Left lobe of liver (tissue), 2 donors: ENCODE measurements around the gene MYO5A. TPM values are rescaled to one million over a fixed set of nuclear protein-coding genes. Genes with fewer than 3 reads are reported as not detected.

Experiments
- ATAC-seq: fragments of 200-7000 bp; cut with Tn5 transposase; one replicate; pipeline ENCODE4 v1.9.1; 2020; ENCODE audit warnings: mild to moderate bottlenecking, moderate library complexity
- DNase-seq: peaks from one replicate; pipeline ENCODE4 v3.0.0-alpha.2; 2020; ENCODE audit warnings: low spot score
- total RNA-seq: library from RNA; stranded (reverse); gene quantifications from one replicate; pipeline ENCODE4 v1.2.1, GENCODE V29; 2021
- donor health status: DM: no; HTN: no; CAD: no; lungs with moderate emphysema.
- donor health status: DM: no; HTN: yes; CAD: no.

Gene MYO5A
- total RNA-seq, 1 donor from 2014 or later, result 4.0 TPM

DNA sequence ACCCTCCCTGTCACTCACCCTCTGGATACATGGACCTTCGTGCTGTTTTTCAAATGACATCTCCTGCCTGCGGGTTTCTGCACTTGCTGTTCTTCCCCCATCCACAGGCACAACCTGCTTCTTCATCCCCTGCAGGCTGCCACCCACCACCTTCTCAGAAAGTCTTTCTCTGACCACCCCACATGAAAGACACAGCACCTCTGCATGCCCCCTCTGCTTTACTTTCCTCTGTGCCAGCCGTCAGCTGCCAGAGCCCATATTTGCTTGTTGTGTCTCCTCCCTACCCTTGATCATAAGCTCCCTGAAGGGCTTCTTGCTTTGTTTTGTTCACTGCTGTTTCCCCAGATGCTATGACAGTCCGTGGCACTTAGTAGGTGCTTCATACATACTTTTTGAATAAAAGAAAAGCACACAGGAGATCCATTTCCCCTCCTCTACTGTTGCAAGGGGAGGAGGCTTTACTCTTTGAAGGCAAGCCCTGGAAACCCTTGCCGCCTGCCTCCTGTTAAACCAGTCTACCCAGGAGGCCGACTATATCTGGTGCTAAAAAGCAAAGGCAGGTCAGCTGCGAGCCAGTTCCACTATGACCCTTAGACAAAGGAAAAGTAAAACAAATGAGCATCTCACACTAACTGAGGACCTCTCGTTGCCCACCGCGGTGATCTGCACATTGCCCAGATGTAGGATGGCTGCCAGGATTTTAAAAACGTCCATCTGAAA is 265.0 kb downstream of the MYO5A start:
- ATAC-seq (no peak), DNase-seq (no peak)

DNA sequence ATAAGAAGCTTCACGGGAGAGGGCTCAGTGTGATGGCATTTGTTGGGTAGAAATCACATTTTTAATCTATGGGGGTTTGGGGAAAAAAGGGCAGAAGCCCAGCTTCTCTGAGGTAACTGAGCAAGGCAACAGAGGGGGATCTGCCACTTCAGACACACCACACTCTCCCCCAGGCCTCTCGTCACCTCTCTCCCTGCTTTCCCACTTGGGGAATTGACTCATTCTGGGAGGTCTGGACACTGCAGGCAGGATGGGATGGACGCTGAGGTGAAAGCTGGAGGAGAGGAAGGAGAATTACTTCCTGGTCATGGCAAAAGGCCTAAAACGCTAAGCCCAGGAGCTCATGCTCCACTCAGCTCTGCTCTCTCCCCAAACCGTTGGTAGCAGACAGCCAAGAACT is 266.3 kb downstream of the MYO5A start:
- ATAC-seq (no peak), DNase-seq (no peak)

DNA sequence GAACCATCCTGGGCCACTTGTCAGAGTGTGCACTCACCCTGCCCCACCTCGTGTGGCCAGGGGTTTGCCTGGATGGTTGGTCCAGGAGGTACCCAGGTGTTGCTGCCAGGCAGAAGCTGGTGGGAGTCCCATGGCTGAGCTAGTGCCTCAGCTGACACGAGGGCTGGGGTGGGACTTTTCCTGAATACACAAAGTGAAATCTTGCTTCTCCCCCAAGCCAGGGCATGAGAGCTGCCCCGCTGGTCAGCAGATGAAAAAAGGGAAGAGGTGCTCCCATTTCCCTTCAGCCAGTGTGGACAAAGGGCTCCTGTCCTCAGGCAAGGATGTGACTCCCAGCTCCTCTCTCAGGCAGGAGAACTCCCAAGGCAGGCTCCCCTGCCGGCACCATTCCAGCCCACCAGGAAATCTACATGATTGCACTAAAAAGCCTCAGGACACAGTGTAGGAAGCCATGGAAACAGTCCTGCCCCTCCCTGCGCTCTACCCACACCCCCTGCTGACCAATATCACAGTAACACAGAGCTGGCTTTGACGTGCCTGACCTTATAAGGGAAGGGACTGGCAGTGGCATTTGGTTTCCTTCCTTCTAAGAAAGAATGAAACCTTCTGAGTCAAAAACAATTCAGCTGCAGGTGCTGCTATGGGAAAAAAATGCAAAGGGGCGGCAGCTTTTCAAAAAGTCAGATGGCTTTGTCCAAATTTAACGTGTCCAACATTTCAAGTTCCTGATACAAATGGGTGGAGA is 267.0 kb downstream of the MYO5A start:
- ATAC-seq (peak; percentile 56), DNase-seq (no peak)

DNA sequence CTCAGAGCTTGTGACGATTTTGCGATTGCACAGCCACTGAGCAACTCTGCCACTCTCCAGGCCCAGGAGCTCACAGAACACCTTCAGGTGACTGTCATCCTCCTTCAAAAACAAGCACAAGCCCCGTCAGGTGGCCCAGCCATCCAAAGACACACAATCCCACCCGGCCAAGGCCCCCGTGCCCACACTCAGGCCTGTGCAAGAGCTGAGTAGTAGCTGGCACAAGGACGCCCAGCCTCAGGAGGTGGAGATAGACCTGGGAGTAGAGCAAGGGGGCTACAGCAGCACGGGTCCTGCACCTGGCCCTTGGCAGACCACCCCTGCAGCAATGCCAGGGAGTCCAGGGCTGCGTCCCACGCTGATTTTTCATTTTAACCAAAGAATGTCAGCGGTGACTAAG is 267.7 kb downstream of the MYO5A start:
- ATAC-seq, result no peak
- DNase-seq, result no peak

DNA sequence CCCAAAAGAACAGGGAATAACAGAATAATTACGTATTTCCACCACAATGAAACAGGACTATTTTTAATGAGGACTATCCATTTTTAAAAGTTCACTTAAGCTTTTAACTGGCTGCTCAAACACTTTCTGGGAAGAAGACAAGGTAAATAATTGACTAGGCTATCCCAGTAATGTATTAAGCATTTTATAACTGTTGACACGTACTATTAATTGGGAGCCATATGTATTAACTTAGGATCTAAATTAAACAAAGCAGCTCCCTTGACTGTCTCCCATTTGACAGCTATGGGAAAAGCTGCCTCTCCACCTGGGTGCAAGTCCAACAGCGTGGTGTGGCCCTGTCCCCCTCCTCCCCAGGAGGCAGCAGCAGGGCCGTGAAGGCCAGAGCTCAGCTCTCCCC is 269.2 kb downstream of the MYO5A start:
- no peak for ATAC-seq
- DNase-seq, result no peak

DNA sequence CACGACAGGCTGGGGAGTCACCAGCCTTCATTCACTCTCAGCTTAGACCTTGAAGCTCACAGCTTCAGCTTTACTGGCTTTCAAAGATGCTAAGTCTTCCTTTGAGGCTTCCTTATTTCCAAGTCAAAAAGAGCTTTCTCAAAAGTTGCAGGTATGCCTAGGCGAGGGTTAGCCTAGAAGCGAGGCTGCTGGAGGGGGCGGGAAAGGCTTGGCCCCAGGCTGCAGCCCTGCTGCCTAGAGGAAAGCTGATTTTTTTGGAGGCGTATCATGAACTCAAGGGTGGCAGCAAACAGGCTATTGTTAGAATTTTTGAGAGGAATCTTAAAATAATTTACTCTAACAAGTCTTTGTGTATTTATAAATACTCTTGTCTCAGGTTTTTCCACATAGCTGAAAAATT is 270.2 kb downstream of the MYO5A start:
- ATAC-seq (no peak), DNase-seq (no peak)

DNA sequence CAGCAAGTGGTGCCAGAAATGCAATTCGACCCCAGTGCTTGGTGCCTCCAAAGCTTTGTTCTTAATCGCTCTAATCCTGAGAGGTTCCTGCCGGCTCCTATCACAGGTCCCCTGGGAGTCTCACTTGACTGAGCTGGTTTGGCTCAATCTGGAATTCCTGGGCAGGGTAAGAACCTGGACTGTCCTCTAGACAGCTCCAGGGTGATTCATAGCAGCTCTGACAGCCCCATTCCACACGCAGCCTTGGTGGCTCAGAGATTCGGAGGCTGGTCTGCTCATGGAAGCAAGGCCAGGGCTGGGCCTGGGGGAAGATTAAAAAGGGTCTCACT is 271.0 kb downstream of the MYO5A start:
- no peak for ATAC-seq
- DNase-seq, result no peak

Other genes with a start within 250 kb of the MYO5A start
- 6.3 TPM for gene MYO5C, start 233.1 kb downstream of the MYO5A start, total RNA-seq
- 42.6 TPM for gene ARPP19, start 40.1 kb upstream of the MYO5A start, total RNA-seq
- gene ATOSA, start 150.5 kb upstream of the MYO5A start, total RNA-seq, result 29.0 TPM